Loucy (cell line): ENCODE measurements around the gene TTC16.

Source experiments
- H2AFZ ChIP-seq: fragments of 200-600 bp; sonication (generic); 2 replicates; pipeline ENCODE4 v1.6.0; 2016; ENCODE audit warnings: antibody characterized with exemption, mild to moderate bottlenecking, low read length, moderate library complexity
- H3F3A ChIP-seq: fragments of 200-600 bp; 2 replicates; pipeline ENCODE4 v1.6.0; 2016; ENCODE audit warnings: antibody characterized with exemption, low read depth, mild to moderate bottlenecking
- H3K27me3 ChIP-seq: fragments of 200-600 bp; sonication (generic); 2 replicates; pipeline ENCODE4 v1.6.1; 2014; ENCODE audit warnings: low read length, mild to moderate bottlenecking; ENCODE audit not compliant: insufficient read depth, poor library complexity, severe bottlenecking
- H3K36me3 ChIP-seq: fragments of 200-600 bp; sonication (generic); 2 replicates; pipeline ENCODE4 v1.6.1; 2016; ENCODE audit warnings: low read length; ENCODE audit not compliant: insufficient read depth
- H3K4me1 ChIP-seq: fragments of 200-600 bp; sonication (generic); 2 replicates; pipeline ENCODE4 v1.5.1; 2014; ENCODE audit warnings: low read length, mild to moderate bottlenecking; ENCODE audit not compliant: insufficient read depth, poor library complexity, severe bottlenecking
- H3K4me2 ChIP-seq: fragments of 200-600 bp; sonication (generic); 2 replicates; pipeline ENCODE4 v1.6.0; 2014; ENCODE audit warnings: antibody characterized with exemption, low read length, low read depth, mild to moderate bottlenecking; ENCODE audit not compliant: poor library complexity, severe bottlenecking
- H3K4me3 ChIP-seq: fragments of 200-600 bp; sonication (generic); 2 replicates; pipeline ENCODE4 v1.5.1; 2014; ENCODE audit warnings: low read length, mild to moderate bottlenecking, mixed read lengths; ENCODE audit not compliant: poor library complexity, severe bottlenecking
- H3K79me2 ChIP-seq: fragments of 200-600 bp; sonication (generic); 2 replicates; pipeline ENCODE4 v1.6.1; 2014; ENCODE audit warnings: low read length; ENCODE audit not compliant: insufficient read depth
- H3K9ac ChIP-seq: fragments of 200-600 bp; sonication (generic); 2 replicates; pipeline ENCODE4 v1.6.0; 2014; ENCODE audit warnings: mild to moderate bottlenecking, low read depth, low read length, moderate library complexity; ENCODE audit not compliant: poor library complexity, severe bottlenecking
- H3K9me2 ChIP-seq: fragments of 200-600 bp; sonication (generic); replicated peaks from 2 replicates; pipeline ENCODE4 v1.6.1; 2016; ENCODE audit warnings: low read depth, low read length, mixed read lengths
- H3K9me3 ChIP-seq: fragments of 200-600 bp; sonication (generic); 2 replicates; pipeline ENCODE4 v1.6.1; 2014; ENCODE audit warnings: mild to moderate bottlenecking, antibody characterized with exemption, low read length, low read depth; ENCODE audit not compliant: insufficient read depth
- H4K20me1 ChIP-seq: fragments of 200-600 bp; sonication (generic); 2 replicates; pipeline ENCODE4 v1.6.0; 2014; ENCODE audit warnings: antibody characterized with exemption, low read length, mild to moderate bottlenecking; ENCODE audit not compliant: insufficient read depth, poor library complexity, severe bottlenecking
- CTCF ChIP-seq: fragments of 200-600 bp; sonication (generic); conservative IDR thresholded peaks from 2 replicates; pipeline ENCODE4 v1.5.1; 2014; ENCODE audit warnings: mild to moderate bottlenecking, antibody characterized with exemption, low read length
- EZH2phosphoT487 ChIP-seq: fragments of 200-600 bp; IDR thresholded peaks from 2 replicates; pipeline ENCODE4 v1.6.1; 2018; ENCODE audit warnings: antibody characterized with exemption, mild to moderate bottlenecking, moderate library complexity, borderline replicate concordance

TTC16 gene

GRCh38 chr9:127735530-127736185 is 19.8 kb downstream of the TTC16 start:
- Histone ChIP-seq H3K4me3 (peak overlapping the region; percentile 3), H2AFZ (no peak overlapping the region), H3K4me2 (peak overlapping the region; percentile 21), H3K36me3 (peaks cover 25% of the 10 kb centered on the region; the same call in 1 of the 2 replicates), H3K9ac (no peak overlapping the region), H3F3A (no peaks in the 10 kb centered on the region), H4K20me1 (peaks cover 5% of the 10 kb centered on the region), H3K79me2 (peaks cover 9% of the 10 kb centered on the region), H3K9me2 (no peaks in the 10 kb centered on the region), H3K9me3 (no peaks in the 10 kb centered on the region), H3K4me1 (peaks cover 14% of the 10 kb centered on the region), H3K27me3 (no peaks in the 10 kb centered on the region)
- TF ChIP-seq CTCF (no peak), EZH2phosphoT487 (no peak)

GRCh38 chr9:127738666-127739065 is 22.8 kb downstream of the TTC16 start:
- no peaks in the 10 kb centered on the region for H3K27me3 ChIP-seq
- no peaks in the 10 kb centered on the region for H3K9me2 ChIP-seq
- H2AFZ ChIP-seq: no peak overlapping the region
- peaks cover 12% of the 10 kb centered on the region for H3K4me1 ChIP-seq
- no peaks in the 10 kb centered on the region for H3F3A ChIP-seq
- no peak overlapping the region for H3K4me3 ChIP-seq
- peaks cover 51% of the 10 kb centered on the region; the same call in 1 of the 2 replicates for H3K36me3 ChIP-seq
- TF ChIP-seq CTCF (no peak), EZH2phosphoT487 (no peak)
- no peak overlapping the region for H3K9ac ChIP-seq
- H3K9me3 ChIP-seq: no peaks in the 10 kb centered on the region
- peaks cover 5% of the 10 kb centered on the region for H4K20me1 ChIP-seq
- H3K4me2 ChIP-seq: no peak overlapping the region
- H3K79me2 ChIP-seq: peaks cover 8% of the 10 kb centered on the region

GRCh38 chr9:127739614-127740330 is 23.9 kb downstream of the TTC16 start:
- no peaks in the 10 kb centered on the region for H3K79me2 ChIP-seq
- TF ChIP-seq CTCF (no peak), EZH2phosphoT487 (no peak)
- peaks cover 4% of the 10 kb centered on the region for H3K4me1 ChIP-seq
- no peaks in the 10 kb centered on the region for H3F3A ChIP-seq
- H3K27me3 ChIP-seq: no peaks in the 10 kb centered on the region
- H3K9me3 ChIP-seq: no peaks in the 10 kb centered on the region
- no peak overlapping the region for H3K4me2 ChIP-seq
- no peak overlapping the region for H2AFZ ChIP-seq
- H3K9me2 ChIP-seq: no peaks in the 10 kb centered on the region
- peaks cover 61% of the 10 kb centered on the region; the same call in 1 of the 2 replicates for H3K36me3 ChIP-seq
- no peak overlapping the region for H3K9ac ChIP-seq
- H4K20me1 ChIP-seq: no peaks in the 10 kb centered on the region
- H3K4me3 ChIP-seq: no peak overlapping the region
